Astrocyte of the spinal cord (primary cell): ENCODE results near the gene HDGFL3.
"Not testable (repeated sequence)": the region's sequence is repeated elsewhere in the genome, so short reads cannot be mapped to it uniquely, and the experiment has no call there.

Source experiments
- DNase-seq: peaks from one replicate; pipeline ENCODE4 v3.0.0; 2011; ENCODE audit warnings: low read depth, low spot score
- H3K4me3 ChIP-seq: 2 replicates; pipeline ENCODE4 v1.5.1; 2011; ENCODE audit warnings: low read depth, mild to moderate bottlenecking, low read length, moderate library complexity
- in situ Hi-C: cut with HindIII; loops from 2 replicates; pipeline ENCODE4 v1.10.0; 2017; ENCODE audit warnings: low sequenced_read_pairs
- TF ChIP-seq, protein P1 (sequence below): IDR thresholded peaks from 2 replicates; pipeline ENCODE4 v1.5.1; 2012; ENCODE audit warnings: low read depth, mild to moderate bottlenecking, low read length, inconsistent platforms

The HDGFL3 gene

GRCh38 chr15:83155942-83156341 lies 51.7 kb downstream of the HDGFL3 start:
- H3K4me3 ChIP-seq = no peak overlapping the region

DNA sequence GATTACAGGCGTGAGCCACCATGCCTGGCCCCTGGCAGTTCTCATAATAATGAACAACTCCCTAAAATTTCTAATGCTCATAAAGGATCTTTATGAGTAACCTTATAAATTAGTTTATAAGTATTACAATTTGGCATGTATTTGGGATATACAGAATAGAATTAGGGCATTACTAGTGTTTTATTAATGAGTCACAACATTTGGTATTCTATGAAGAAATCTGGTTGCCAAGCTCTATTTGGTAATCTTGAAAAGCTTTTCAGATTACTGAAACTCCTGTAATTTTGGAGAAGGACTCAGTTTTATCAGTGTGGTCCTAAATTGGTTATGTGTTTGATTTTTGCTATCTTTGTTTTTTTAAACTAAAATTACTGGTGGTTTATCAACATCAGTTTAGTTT lies 54.3 kb downstream of the HDGFL3 start:
- in situ Hi-C loops = no loop called here
- H3K4me3 ChIP-seq = no peak overlapping the region
- TF ChIP-seq, protein P1, sequence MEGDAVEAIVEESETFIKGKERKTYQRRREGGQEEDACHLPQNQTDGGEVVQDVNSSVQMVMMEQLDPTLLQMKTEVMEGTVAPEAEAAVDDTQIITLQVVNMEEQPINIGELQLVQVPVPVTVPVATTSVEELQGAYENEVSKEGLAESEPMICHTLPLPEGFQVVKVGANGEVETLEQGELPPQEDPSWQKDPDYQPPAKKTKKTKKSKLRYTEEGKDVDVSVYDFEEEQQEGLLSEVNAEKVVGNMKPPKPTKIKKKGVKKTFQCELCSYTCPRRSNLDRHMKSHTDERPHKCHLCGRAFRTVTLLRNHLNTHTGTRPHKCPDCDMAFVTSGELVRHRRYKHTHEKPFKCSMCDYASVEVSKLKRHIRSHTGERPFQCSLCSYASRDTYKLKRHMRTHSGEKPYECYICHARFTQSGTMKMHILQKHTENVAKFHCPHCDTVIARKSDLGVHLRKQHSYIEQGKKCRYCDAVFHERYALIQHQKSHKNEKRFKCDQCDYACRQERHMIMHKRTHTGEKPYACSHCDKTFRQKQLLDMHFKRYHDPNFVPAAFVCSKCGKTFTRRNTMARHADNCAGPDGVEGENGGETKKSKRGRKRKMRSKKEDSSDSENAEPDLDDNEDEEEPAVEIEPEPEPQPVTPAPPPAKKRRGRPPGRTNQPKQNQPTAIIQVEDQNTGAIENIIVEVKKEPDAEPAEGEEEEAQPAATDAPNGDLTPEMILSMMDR = no peak
- DNase-seq = no peak

More at GRCh38 chr15:83155942-83156341, 51.7 kb downstream of the HDGFL3 start:
- no peak for DNase-seq
- TF ChIP-seq, protein P1 = no peak
- in situ Hi-C loops = no loop called here

DNA sequence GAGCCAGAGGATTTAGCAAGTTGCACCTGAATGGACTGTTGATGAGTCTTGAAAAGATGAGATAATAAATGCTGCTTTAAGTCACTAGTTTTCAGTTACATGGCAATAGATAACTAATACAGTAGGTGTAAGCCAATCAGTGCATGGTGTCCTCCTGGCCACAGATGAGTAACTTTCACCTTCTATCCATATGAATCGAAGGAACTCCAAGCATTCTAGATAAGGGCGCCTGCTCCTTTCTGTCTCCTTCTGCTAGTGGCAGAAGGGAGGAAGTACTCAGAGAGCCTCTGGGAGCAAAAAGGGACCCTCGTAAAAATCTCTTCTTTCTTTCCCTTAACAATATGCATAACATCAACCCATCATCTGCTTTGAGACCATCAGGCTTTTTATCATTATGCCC lies 62.9 kb downstream of the HDGFL3 start:
- TF ChIP-seq, protein P1 = no peak
- no peak for DNase-seq
- no peak overlapping the region for H3K4me3 ChIP-seq
- in situ Hi-C loops = no loop called here

GRCh38 chr15:83142151-83142550 lies 65.5 kb downstream of the HDGFL3 start:
- in situ Hi-C loops, H3K4me3 ChIP-seq, DNase-seq: not testable (repeated sequence)

DNA sequence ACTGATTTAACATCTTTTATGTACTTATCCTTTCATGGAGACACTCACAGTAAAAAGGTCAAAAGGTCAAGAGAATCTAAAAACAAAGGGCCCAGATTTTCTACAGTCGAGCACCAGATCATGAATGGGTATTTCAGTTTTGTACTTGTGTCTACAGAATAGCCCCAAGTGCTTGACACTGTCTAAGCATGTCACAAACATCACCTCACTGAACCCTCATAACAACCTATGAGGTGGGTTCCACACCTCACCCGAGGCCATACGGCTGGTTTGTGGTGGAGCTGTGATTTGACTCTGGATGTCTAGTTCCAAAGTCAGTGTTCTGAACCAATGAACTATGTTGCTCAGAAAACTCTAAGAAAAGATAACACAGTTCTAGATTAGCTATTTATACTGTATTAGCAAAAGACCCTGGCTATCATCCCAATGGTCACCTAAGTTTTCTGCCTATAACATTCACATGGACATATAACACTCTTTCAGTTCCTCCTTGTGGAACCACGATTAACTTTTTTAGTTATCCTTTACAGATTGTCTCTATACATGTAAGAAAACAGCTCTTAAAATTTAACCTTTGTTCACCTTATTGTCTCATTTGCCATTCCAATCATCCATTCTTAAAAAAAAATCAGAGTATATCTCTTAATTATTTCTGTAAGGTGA lies 74.6 kb downstream of the HDGFL3 start:
- no peak for DNase-seq
- H3K4me3 ChIP-seq = no peak overlapping the region
- in situ Hi-C loops = no loop called here
- TF ChIP-seq, protein P1 = no peak

DNA sequence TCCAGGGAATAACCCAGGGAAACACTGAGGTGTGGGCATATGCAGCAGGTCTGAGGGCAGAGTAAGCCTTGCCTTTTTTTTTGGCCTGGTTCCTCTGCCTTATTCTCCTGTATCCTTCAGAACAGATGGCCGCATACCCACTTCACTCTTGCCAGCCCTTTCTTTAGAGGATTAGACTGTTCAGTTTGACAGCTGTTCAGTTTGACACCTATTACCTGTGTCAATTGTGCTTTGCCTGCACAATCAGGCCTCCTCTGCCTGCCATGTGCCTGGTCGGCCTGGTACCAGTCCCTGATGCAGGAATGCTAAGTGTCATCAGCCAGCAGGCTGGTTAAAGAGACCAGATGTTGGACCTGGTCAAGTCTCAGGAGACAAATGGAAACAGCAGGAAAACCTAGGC lies 77.8 kb downstream of the HDGFL3 start:
- no peak overlapping the region for H3K4me3 ChIP-seq
- TF ChIP-seq, protein P1 = no peak
- DNase-seq = no peak
- in situ Hi-C loops = no loop called here

DNA sequence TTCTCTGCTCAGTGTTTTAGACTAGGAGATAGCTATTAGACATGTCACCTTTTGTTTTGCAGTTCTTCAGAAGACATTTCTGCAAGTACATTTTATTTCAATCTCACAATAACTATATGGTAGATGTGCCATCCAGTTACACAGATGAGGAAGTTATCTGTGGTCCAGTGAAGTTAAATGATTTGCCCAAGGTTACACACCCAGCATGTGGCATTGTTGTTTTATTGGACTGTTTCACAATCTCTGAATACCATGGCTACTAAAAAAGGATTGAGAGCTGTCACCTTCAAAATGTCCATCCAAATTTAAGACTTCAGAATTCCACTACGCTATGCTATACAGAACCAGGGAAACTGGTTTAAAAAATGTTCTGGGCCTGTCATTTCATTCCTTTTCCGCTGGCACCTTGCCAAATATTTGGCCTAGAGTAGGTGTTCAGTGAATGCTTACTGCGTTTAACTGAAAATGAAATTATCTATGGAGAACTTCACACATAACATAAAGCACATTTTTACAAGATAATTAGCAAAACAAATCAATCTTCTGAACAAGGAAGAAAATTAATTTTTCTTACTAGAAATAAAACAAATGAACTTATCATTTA lies 80.0 kb downstream of the HDGFL3 start:
- TF ChIP-seq, protein P1 = no peak
- no peak overlapping the region for H3K4me3 ChIP-seq
- no peak for DNase-seq
- in situ Hi-C loops = no loop called here
